Liver (tissue), 9 donors: ENCODE measurements around the gene YTHDF2. TPM values are rescaled to one million over a fixed set of nuclear protein-coding genes. Genes with fewer than 3 reads are reported as not detected.
"Not testable (repeated sequence)": the region's sequence is repeated elsewhere in the genome, so short reads cannot be mapped to it uniquely, and the experiment has no call there.

Source experiments
- DNase-seq: peaks from one replicate; pipeline ENCODE4 v3.0.0-alpha.2; 2017; ENCODE audit warnings: low spot score
- H3K27ac ChIP-seq, 2 donors: one replicate each; pipeline ENCODE4 v1.7.0; 2013; ENCODE audit warnings: inconsistent platforms in 2 of 2, low read length in 2 of 2, control low read depth in 1 of 2, low read depth in 1 of 2, mild to moderate bottlenecking in 1 of 2
- H3K27me3 ChIP-seq, 4 donors: one replicate each; pipeline versions ENCODE4 v1.6.1 to v1.7.0; 2013; ENCODE audit warnings: low read length in 3 of 4, inconsistent platforms in 1 of 4, mild to moderate bottlenecking in 1 of 4, moderate library complexity in 1 of 4; ENCODE audit not compliant: control insufficient read depth in 4 of 4, insufficient read depth in 4 of 4
- H3K36me3 ChIP-seq, 4 donors: one replicate each; pipeline versions ENCODE4 v1.6.1 to v1.7.0; 2013; ENCODE audit warnings: low read length in 3 of 4, mild to moderate bottlenecking in 3 of 4, low read depth in 1 of 4, moderate library complexity in 1 of 4; ENCODE audit not compliant: control insufficient read depth in 4 of 4, insufficient read depth in 3 of 4
- H3K4me1 ChIP-seq, 4 donors: one replicate each; pipeline versions ENCODE4 v1.6.1 to v1.7.0; 2013; ENCODE audit warnings: low read length in 3 of 4, mild to moderate bottlenecking in 3 of 4, moderate library complexity in 1 of 4; ENCODE audit not compliant: control insufficient read depth in 4 of 4, insufficient read depth in 4 of 4
- H3K4me3 ChIP-seq, 3 donors: one replicate each; pipeline versions ENCODE4 v1.6.1 to v1.7.0; 2013; ENCODE audit warnings: low read length in 3 of 3, control low read depth in 1 of 3, low read depth in 1 of 3, mild to moderate bottlenecking in 1 of 3
- H3K9ac ChIP-seq, 2 donors: one replicate each; pipeline ENCODE4 v1.7.0; 2013; ENCODE audit warnings: low read length in 2 of 2, mild to moderate bottlenecking in 2 of 2, moderate library complexity in 2 of 2, control low read depth in 1 of 2, low read depth in 1 of 2
- H3K9me3 ChIP-seq, 4 donors: one replicate each; pipeline versions ENCODE4 v1.6.1 to v1.7.0; 2013; ENCODE audit warnings: low read length in 3 of 4; ENCODE audit not compliant: control insufficient read depth in 4 of 4
- CTCF ChIP-seq: fragments of 150-350 bp; IDR thresholded peaks from 2 replicates; pipeline ENCODE4 v1.5.1; 2017; ENCODE audit warnings: improper control_type of control experiment, low read depth, low read length; ENCODE audit not compliant: missing input control
- FOXA1 ChIP-seq: IDR thresholded peaks from 2 replicates; pipeline ENCODE4 v1.6.1; 2016; ENCODE audit warnings: antibody characterized with exemption
- FOXA2 ChIP-seq: IDR thresholded peaks from 2 replicates; pipeline ENCODE4 v1.6.1; 2016; ENCODE audit warnings: antibody characterized with exemption
- GABPA ChIP-seq, 2 donors: IDR thresholded peaks in 1 of 2; conservative IDR thresholded peaks in 1 of 2; 2 replicates each; pipeline ENCODE4 v1.6.1; 2016; ENCODE audit warnings: antibody characterized with exemption in 2 of 2, mild to moderate bottlenecking in 1 of 2, moderate library complexity in 1 of 2
- HNF4A ChIP-seq, 2 donors: conservative IDR thresholded peaks; 2 replicates each; pipeline ENCODE4 v1.6.1; 2016; ENCODE audit warnings: antibody characterized with exemption in 2 of 2, mild to moderate bottlenecking in 2 of 2
- HNF4G ChIP-seq: IDR thresholded peaks from 2 replicates; pipeline ENCODE4 v1.6.1; 2016; ENCODE audit warnings: antibody characterized with exemption
- MAX ChIP-seq: IDR thresholded peaks from 2 replicates; pipeline ENCODE4 v1.6.1; 2016; ENCODE audit warnings: antibody characterized with exemption
- NR2F2 ChIP-seq: IDR thresholded peaks from 2 replicates; pipeline ENCODE4 v1.6.1; 2016; ENCODE audit warnings: antibody characterized with exemption
- RAD21 ChIP-seq, 2 donors: IDR thresholded peaks; 2 replicates each; pipeline ENCODE4 v1.6.1; 2016; ENCODE audit warnings: antibody characterized with exemption in 2 of 2, mild to moderate bottlenecking in 2 of 2
- RXRA ChIP-seq, 2 donors: IDR thresholded peaks; 2 replicates each; pipeline ENCODE4 v1.6.1; 2017 to 2018; ENCODE audit warnings: antibody characterized with exemption in 2 of 2, mild to moderate bottlenecking in 1 of 2
- SP1 ChIP-seq: IDR thresholded peaks from 2 replicates; pipeline ENCODE4 v1.6.1; 2018; ENCODE audit warnings: antibody characterized with exemption, mild to moderate bottlenecking
- TAF1 ChIP-seq: conservative IDR thresholded peaks from 2 replicates; pipeline ENCODE4 v1.6.1; 2016; ENCODE audit warnings: antibody characterized with exemption, mild to moderate bottlenecking
- YY1 ChIP-seq: IDR thresholded peaks from 2 replicates; pipeline ENCODE4 v1.6.1; 2016; ENCODE audit warnings: antibody characterized with exemption, mild to moderate bottlenecking
- WGBS: extraction: QIAGEN DNeasy Blood & Tissue Kit; methylation state at CpG from one replicate; pipeline ENCODE4 v1.1.7; 2013; 5-methylcytosine and 5-hydroxymethylcytosine counted together
- polyA plus RNA-seq, 2 donors: library from polyadenylated mRNA; stranded (reverse) in 1 of 2; unstranded in 1 of 2; fragments of 200-250 nt in 1 of 2; fragments of >200 nt in 1 of 2; fragmentation: Nextera tagmentation in 1 of 2; extraction: Ambion mirVana in 1 of 2; gene quantifications; one replicate each; pipeline versions ENCODE4 v1.2.1 to v1.2.3, GENCODE V29; 2013 to 2015
- total RNA-seq, 2 donors: library from RNA; depleted of rRNA; stranded (reverse); fragments of >200 nt; gene quantifications; one replicate each; pipeline ENCODE4 v1.2.3, GENCODE V29; 2014
- donor health status: healthy.
- donor health status: healthy.
- donor health status: healthy.
- donor health status: healthy.
- donor health status: healthy.

YTHDF2 gene
- total and polyA plus RNA-seq, 4 donors, result 21.1 to 37.9 (median 29.9) TPM

GRCh38 chr1:28789816-28790215 is 53.1 kb downstream of the YTHDF2 start:
- H3K4me3 ChIP-seq, result no peak overlapping the region
- peaks cover 0 to 5% (median under 1%) of the 10 kb centered on the region in 4 donors for H3K4me1 ChIP-seq
- H3K9me3 ChIP-seq, result no peaks in the 10 kb centered on the region
- H3K36me3 ChIP-seq, result no peaks in the 10 kb centered on the region
- WGBS, result 83% methylated on average over 6 of the region's 6 CpGs
- no peak for TF ChIP-seq FOXA1
- no peak for DNase-seq
- H3K9ac ChIP-seq, result no peak overlapping the region
- no peaks in the 10 kb centered on the region for H3K27me3 ChIP-seq
- no peak overlapping the region for H3K27ac ChIP-seq

GRCh38 chr1:28790377-28791035 is 53.8 kb downstream of the YTHDF2 start:
- WGBS, result 77% methylated on average over 12 of the region's 12 CpGs
- no peak for TF ChIP-seq SP1
- no peak for TF ChIP-seq NR2F2
- TF ChIP-seq CTCF, result no peak
- TF ChIP-seq RAD21 (IDR thresholded peaks at IDR 0.05), result no peak
- TF ChIP-seq MAX, result no peak
- no peak for TF ChIP-seq RXRA (IDR thresholded peaks at IDR 0.05)
- no peak for DNase-seq
- Histone ChIP-seq H3K4me3 (no peak overlapping the region), H3K9me3 (no peaks in the 10 kb centered on the region), H3K27ac (no peak overlapping the region), H3K27me3 (no peaks in the 10 kb centered on the region), H3K9ac (no peak overlapping the region), H3K4me1 (peaks cover 0 to 2% (median 0%) of the 10 kb centered on the region in 4 donors), H3K36me3 (no peaks in the 10 kb centered on the region)

GRCh38 chr1:28791929-28792328 is 55.2 kb downstream of the YTHDF2 start:
- DNase-seq, H3K36me3 ChIP-seq, H3K4me1 ChIP-seq, H3K27ac ChIP-seq, H3K4me3 ChIP-seq, H3K9ac ChIP-seq, H3K27me3 ChIP-seq, H3K9me3 ChIP-seq: not testable (repeated sequence)
- 91% methylated on average over 2 of the region's 2 CpGs for WGBS

GRCh38 chr1:28792644-28793121 is 55.9 kb downstream of the YTHDF2 start:
- H3K9me3 ChIP-seq, result no peaks in the 10 kb centered on the region
- no peak overlapping the region for H3K9ac ChIP-seq
- no peaks in the 10 kb centered on the region for H3K27me3 ChIP-seq
- no peak overlapping the region for H3K27ac ChIP-seq
- TF ChIP-seq RXRA (IDR thresholded peaks at IDR 0.05) (no peak), YY1 (no peak), HNF4A (conservative IDR thresholded peaks at IDR 0.05) (no peak), TAF1 (no peak), FOXA2 (no peak), HNF4G (no peak), SP1 (no peak), NR2F2 (no peak), GABPA (IDR thresholded peaks at IDR 0.05 in 1 of 2, conservative IDR thresholded peaks at IDR 0.05 in 1 of 2) (no peak), CTCF (no peak)
- H3K4me1 ChIP-seq, result no peaks in the 10 kb centered on the region
- WGBS, result 96% methylated on average over 1 of the region's 1 CpG
- H3K36me3 ChIP-seq, result no peaks in the 10 kb centered on the region
- H3K4me3 ChIP-seq, result no peak overlapping the region
- no peak for DNase-seq

GRCh38 chr1:28794582-28794981 is 57.8 kb downstream of the YTHDF2 start:
- not testable (repeated sequence) for H3K4me1 ChIP-seq, H3K36me3 ChIP-seq, H3K4me3 ChIP-seq, H3K9ac ChIP-seq, H3K27ac ChIP-seq, H3K27me3 ChIP-seq, DNase-seq, H3K9me3 ChIP-seq
- WGBS, result 93% methylated on average over 5 of the region's 5 CpGs
